Ovary (tissue), 9 donors: Measurements from ENCODE around the gene BOLA2B. TPM values are rescaled to one million over a fixed set of nuclear protein-coding genes. Genes with fewer than 3 reads are reported as not detected.

Source experiments
- DNase-seq, 5 donors: peaks; one replicate each; pipeline ENCODE4 v3.0.0-alpha.2; 2019 to 2020
- H3K27ac ChIP-seq, 2 donors: fragments of 200-600 bp; one replicate each; pipeline versions ENCODE4 v1.5.1 to v1.8.0; 2019 to 2022
- H3K27me3 ChIP-seq: fragments of 200-600 bp; one replicate; pipeline ENCODE4 v1.8.0; 2022
- H3K36me3 ChIP-seq: fragments of 200-600 bp; sonication (generic); one replicate; pipeline ENCODE4 v1.5.1; 2019
- H3K4me1 ChIP-seq: one replicate; pipeline ENCODE4 v1.8.1; 2013; ENCODE audit warnings: mild to moderate bottlenecking, moderate library complexity; ENCODE audit not compliant: insufficient read depth
- H3K4me3 ChIP-seq: fragments of 200-600 bp; sonication (generic); one replicate; pipeline ENCODE4 v1.5.1; 2017
- H3K9me3 ChIP-seq, 2 donors: fragments of 200-600 bp in 1 of 2; sonication (generic) in 1 of 2; one replicate each; pipeline versions ENCODE4 v1.5.1 to v1.8.1; 2013 to 2019; ENCODE audit warnings: mild to moderate bottlenecking in 1 of 2, moderate library complexity in 1 of 2
- EP300 ChIP-seq: sonication (generic); formaldehyde crosslinking; IDR thresholded peaks from one replicate; pipeline ENCODE4 v1.6.1; 2017; ENCODE audit warnings: antibody characterized with exemption
- POLR2A ChIP-seq: fragments of 450-650 bp; IDR thresholded peaks from one replicate; pipeline ENCODE4 v1.6.1; 2017; ENCODE audit warnings: antibody characterized with exemption, mild to moderate bottlenecking, moderate library complexity
- WGBS, 3 donors: extraction: QIAGEN DNeasy Blood & Tissue Kit in 1 of 3; methylation state at CpG; one replicate each; pipeline versions ENCODE4 v1.1.5 to v1.1.7; 2013 to 2017; 5-methylcytosine and 5-hydroxymethylcytosine counted together
- intact Hi-C, 4 donors: fragments of 100-400 bp; cut with DNase I; formaldehyde crosslinking; loops; one replicate each; pipeline versions ENCODE4 v1.11.0 to v1.15.1; 2022 to 2023
- polyA plus RNA-seq, 2 donors: library from polyadenylated mRNA; stranded (reverse); fragments of 200-250 nt in 1 of 2; fragments of 350-450 nt in 1 of 2; fragmentation: Illumina TruSeq in 1 of 2; extraction: RNeasy Lipid Tissue Mini Kit (QIAGEN cat#74804) in 1 of 2; gene quantifications; one replicate each; pipeline ENCODE4 v1.2.3, GENCODE V29; 2013 to 2014
- total RNA-seq, 7 donors: library from RNA; depleted of rRNA in 2 of 7; stranded (reverse); fragments of >200 nt in 2 of 7; fragmentation: NEBNext Ultra II Directional in 3 of 7; extraction: Animal tissue kit (Norgen Biotek cat#: 25700) in 3 of 7; gene quantifications; one replicate each; pipeline versions ENCODE4 v1.1.0 to v1.2.4, GENCODE V29; 2016 to 2023
- TF ChIP-seq, protein P1 (sequence below), 3 donors: fragments of 450-650 bp in 2 of 3; fragments of 200-600 bp in 1 of 3; IDR thresholded peaks; one replicate each; pipeline versions ENCODE4 v1.5.1 to v1.8.0; 2016 to 2022; ENCODE audit warnings: antibody characterized with exemption in 3 of 3, mild to moderate bottlenecking in 1 of 3
- donor health status: DM: no; HTN: no; CAD: no; lungs with moderate emphysema.
- donor health status: DM: no; HTN: no; CAD: no.
- donor health status: Bipolar disorder and iron deficiency.
- donor health status: DM: yes; HTN: yes; CAD: no.
- donor health status: DM: no; HTN: no; CAD: no.
- donor health status: DM: yes; HTN: yes; CAD: no.

Gene BOLA2B
- total and polyA plus RNA-seq, 9 donors, result 10.0 to 106 (median 40.1) TPM

DNA sequence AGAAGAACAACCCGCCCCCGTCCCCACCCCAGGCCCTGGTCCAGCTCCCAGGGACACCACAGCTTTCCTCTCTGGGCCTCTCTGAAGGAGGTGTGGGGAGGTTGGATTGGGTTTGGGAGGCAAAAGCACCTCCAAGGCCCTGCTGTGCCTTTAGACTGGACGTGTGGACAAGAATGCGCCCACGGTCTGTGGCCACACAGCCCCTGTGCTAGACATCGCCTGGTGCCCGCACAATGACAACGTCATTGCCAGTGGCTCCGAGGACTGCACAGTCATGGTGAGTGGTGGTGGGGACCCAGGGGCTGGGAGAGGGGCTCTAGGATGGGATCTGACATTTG lies 7.1 kb downstream of the BOLA2B start:
- H3K9me3 ChIP-seq, result no peaks in the 10 kb centered on the region
- no peak overlapping the region for H3K4me3 ChIP-seq
- TF ChIP-seq, protein P1, sequence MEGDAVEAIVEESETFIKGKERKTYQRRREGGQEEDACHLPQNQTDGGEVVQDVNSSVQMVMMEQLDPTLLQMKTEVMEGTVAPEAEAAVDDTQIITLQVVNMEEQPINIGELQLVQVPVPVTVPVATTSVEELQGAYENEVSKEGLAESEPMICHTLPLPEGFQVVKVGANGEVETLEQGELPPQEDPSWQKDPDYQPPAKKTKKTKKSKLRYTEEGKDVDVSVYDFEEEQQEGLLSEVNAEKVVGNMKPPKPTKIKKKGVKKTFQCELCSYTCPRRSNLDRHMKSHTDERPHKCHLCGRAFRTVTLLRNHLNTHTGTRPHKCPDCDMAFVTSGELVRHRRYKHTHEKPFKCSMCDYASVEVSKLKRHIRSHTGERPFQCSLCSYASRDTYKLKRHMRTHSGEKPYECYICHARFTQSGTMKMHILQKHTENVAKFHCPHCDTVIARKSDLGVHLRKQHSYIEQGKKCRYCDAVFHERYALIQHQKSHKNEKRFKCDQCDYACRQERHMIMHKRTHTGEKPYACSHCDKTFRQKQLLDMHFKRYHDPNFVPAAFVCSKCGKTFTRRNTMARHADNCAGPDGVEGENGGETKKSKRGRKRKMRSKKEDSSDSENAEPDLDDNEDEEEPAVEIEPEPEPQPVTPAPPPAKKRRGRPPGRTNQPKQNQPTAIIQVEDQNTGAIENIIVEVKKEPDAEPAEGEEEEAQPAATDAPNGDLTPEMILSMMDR (IDR thresholded peaks at IDR 0.05), result no peak
- TF ChIP-seq POLR2A (no peak), EP300 (no peak)
- H3K4me1 ChIP-seq, result peaks cover 8% of the 10 kb centered on the region
- H3K27me3 ChIP-seq, result no peaks in the 10 kb centered on the region
- no peak overlapping the region for H3K27ac ChIP-seq
- 82 to 91% (median 91%) methylated on average over 9 of the region's 9 CpGs for WGBS, 3 donors
- DNase-seq, result no peak
- H3K36me3 ChIP-seq, result no peaks in the 10 kb centered on the region
- intact Hi-C loops, result no loop called here

DNA sequence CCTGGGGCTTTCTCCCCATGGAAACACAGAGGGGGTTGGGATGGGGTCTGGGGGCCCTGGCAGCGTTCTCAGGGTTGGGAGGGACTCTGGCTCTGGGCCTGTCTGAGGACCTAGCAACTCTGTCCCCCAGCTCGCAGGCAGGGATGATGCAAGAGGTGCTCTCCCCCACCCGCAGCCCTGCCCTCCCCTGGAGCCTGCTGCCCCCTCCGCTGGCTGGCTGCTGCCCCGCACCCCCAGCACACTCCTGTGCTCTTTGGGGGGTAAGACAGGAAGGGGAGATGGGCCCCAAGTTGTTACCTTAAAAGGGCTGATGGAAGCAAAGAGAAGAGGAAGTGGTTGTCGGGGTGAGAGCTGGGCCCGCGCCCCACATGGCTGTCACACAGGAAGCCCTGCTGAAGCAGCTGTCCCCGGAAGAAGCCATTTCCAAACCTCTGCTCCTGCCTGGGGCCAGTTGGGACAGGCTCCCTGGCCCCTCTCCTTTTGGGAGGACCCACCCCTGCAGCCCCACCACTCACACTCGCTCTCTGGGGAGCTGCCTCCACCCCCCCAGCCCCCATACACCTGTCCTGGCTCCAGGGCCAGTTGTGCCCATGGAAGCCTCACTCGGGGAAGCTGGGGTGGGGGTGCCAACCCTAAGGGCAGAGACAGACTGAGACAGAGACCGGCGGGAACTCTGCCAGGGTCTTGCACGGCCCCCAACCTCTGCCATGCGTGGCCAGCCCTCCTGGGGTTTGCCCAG lies 7.6 kb downstream of the BOLA2B start:
- peak in 2 of 5 donors; percentile 27 to 35 for DNase-seq
- 78 to 85% (median 81%) methylated on average over 15 of the region's 15 CpGs for WGBS, 3 donors
- H3K36me3 ChIP-seq, result no peaks in the 10 kb centered on the region
- no peak overlapping the region for H3K4me3 ChIP-seq
- H3K27ac ChIP-seq, result no peak overlapping the region
- H3K9me3 ChIP-seq, result no peaks in the 10 kb centered on the region
- intact Hi-C loops, result no loop called here
- TF ChIP-seq, protein P1 (IDR thresholded peaks at IDR 0.05), result no peak
- TF ChIP-seq POLR2A (no peak), EP300 (no peak)
- no peaks in the 10 kb centered on the region for H3K27me3 ChIP-seq
- H3K4me1 ChIP-seq, result peaks cover 8% of the 10 kb centered on the region

- intact Hi-C loops, result loop anchor here in 1 of 4 donors (5.0 kb wide), 1 partner anchor 53 kb away; no protein-coding TSS in a partner anchor
- no peaks in the 10 kb centered on the region for H3K27me3 ChIP-seq
- 45 to 77% (median 50%) methylated on average over 13 of the region's 13 CpGs for WGBS, 3 donors
- H3K4me3 ChIP-seq, result no peak overlapping the region
- H3K9me3 ChIP-seq, result no peaks in the 10 kb centered on the region
- peak in 2 of 5 donors; percentile 23 to 24 for DNase-seq
- H3K36me3 ChIP-seq, result no peaks in the 10 kb centered on the region
- TF ChIP-seq EP300, result no peak
- TF ChIP-seq POLR2A, result no peak
- TF ChIP-seq, protein P1 (IDR thresholded peaks at IDR 0.05), result no peak
- peaks cover 8% of the 10 kb centered on the region for H3K4me1 ChIP-seq
- H3K27ac ChIP-seq, result no peak overlapping the region
Measured at GRCh38 chr16:30184891-30185682, 8.4 kb downstream of the BOLA2B start.

- H3K27ac ChIP-seq, result no peak overlapping the region
- intact Hi-C loops, result loop anchor here in 1 of 4 donors (5.0 kb wide), 1 partner anchor 52 kb away; no protein-coding TSS in a partner anchor
Measured at GRCh38 chr16:30184096-30184890, 9.2 kb downstream of the BOLA2B start.

More at GRCh38 chr16:30184096-30184890, 9.2 kb downstream of the BOLA2B start:
- DNase-seq, result peak in 4 of 5 donors; percentile 21 to 47 (median 33)
- TF ChIP-seq, protein P1 (IDR thresholded peaks at IDR 0.05), result no peak
- 8 to 13% (median 11%) methylated on average over 24 of the region's 24 CpGs for WGBS, 3 donors
- Histone ChIP-seq H3K4me1 (peaks cover 8% of the 10 kb centered on the region), H3K9me3 (no peaks in the 10 kb centered on the region), H3K4me3 (no peak overlapping the region), H3K27me3 (no peaks in the 10 kb centered on the region), H3K36me3 (no peaks in the 10 kb centered on the region)
